BLaER1 treated with 17β-estradiol and CSF1 and Interleukin-3, amounts not matched to agents 10 nM and 100 nM (cell line): Measurements from ENCODE around the gene CFAP46.
A peak's percentile ranks its signal among the peaks of the same experiment; 100 is the strongest.
"Not testable (repeated sequence)": the region's sequence is repeated elsewhere in the genome, so short reads cannot be mapped to it uniquely, and the experiment has no call there.

Experiments
- H3K27ac ChIP-seq, 11 experiments: shearing (Covaris generic); formaldehyde crosslinking; 2 replicates each; pipeline ENCODE4 v1.8.1; 2022
- H3K27me3 ChIP-seq, 11 experiments: shearing (Covaris generic); formaldehyde crosslinking; 2 replicates each; pipeline ENCODE4 v1.8.1; 2022
- H3K36me3 ChIP-seq, 11 experiments: shearing (Covaris generic); formaldehyde crosslinking; 2 replicates each; pipeline ENCODE4 v1.8.1; 2022
- H3K4me1 ChIP-seq, 10 experiments: shearing (Covaris generic); formaldehyde crosslinking; 2 replicates each; pipeline ENCODE4 v1.8.1; 2022
- H3K4me2 ChIP-seq, 11 experiments: shearing (Covaris generic); formaldehyde crosslinking; 2 replicates each; pipeline ENCODE4 v1.8.1; 2022
- H3K4me3 ChIP-seq, 10 experiments: shearing (Covaris generic); formaldehyde crosslinking; 2 replicates each; pipeline ENCODE4 v1.8.1; 2022
- H3K9ac ChIP-seq, 11 experiments: shearing (Covaris generic); formaldehyde crosslinking; 2 replicates each; pipeline ENCODE4 v1.8.1; 2022
- H3K9me3 ChIP-seq, 11 experiments: shearing (Covaris generic); formaldehyde crosslinking; replicated peaks in 1 of 11; 2 replicates each; pipeline ENCODE4 v1.8.1; 2022
- H4K20me1 ChIP-seq, 11 experiments: shearing (Covaris generic); formaldehyde crosslinking; 2 replicates each; pipeline ENCODE4 v1.8.1; 2022
- Cebpa-rat ChIP-seq, 11 experiments: shearing (Covaris generic); IDR thresholded peaks; 2 replicates each; pipeline ENCODE4 v1.8.1; 2022

The CFAP46 gene

DNA sequence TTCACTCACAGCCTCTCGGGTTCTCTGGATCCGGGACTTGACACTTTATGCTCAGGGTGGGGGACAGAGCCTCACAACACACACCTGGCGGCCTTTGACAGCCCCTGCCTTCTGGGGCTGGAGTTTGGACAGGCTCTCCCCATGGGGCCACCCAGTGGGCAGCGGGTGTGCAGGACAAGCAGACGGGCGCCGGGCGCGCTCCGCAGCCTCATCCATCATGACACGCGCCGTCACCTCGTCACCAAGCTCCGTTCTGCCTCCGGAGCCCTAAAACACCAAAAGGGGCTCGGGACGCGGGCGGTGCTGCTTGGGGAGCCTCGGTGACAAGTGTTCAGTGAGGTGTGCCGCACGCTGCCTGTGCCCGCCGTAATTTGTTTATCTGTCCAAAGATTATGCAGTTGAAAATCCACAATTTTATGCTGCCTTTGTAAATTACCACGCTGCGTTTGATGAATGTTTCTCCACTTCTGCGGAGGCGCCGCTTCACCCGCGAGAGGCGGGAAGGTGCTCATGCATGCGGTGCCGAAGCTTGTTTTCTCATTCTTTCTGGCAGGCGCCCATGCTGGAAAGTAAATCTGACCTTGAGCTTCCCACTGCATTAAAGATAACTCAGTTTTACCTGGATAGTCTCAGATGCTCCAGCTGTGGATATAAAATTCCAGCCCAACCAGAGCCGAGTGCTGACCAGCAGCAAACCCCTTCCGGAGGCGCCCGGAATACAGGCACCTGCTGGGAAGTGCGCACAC is 162.6 kb downstream of the CFAP46 start:
- no peak overlapping the region for H3K4me3 ChIP-seq
- H3K9ac ChIP-seq = 0 out of 22 replicates have a peak overlapping the region, but pooled peaks of 1 of the 11 experiments have one; percentile 1
- peaks cover 0 to 58% (median 44%) of the 10 kb centered on the region in 11 experiments; a peak in 19 of 22 replicates for H4K20me1 ChIP-seq
- H3K27ac ChIP-seq = no peak overlapping the region
- H3K27me3 ChIP-seq = peaks cover 0 to 13% (median 0%) of the 10 kb centered on the region in 11 experiments; a peak in 4 of 22 replicates
- peaks cover 11 to 18% (median 15%) of the 10 kb centered on the region in 11 experiments for H3K9me3 ChIP-seq
- peaks cover 15 to 71% (median 34%) of the 10 kb centered on the region in 11 experiments; a peak in 21 of 22 replicates for H3K36me3 ChIP-seq
- H3K4me2 ChIP-seq = peak overlapping the region in 7 of 11 experiments; percentile 48 to 88 (median 80); a peak in 11 of 22 replicates
- TF ChIP-seq Cebpa-rat (IDR thresholded peaks at IDR 0.05) = no peak
- H3K4me1 ChIP-seq = peaks cover 0 to 52% (median 47%) of the 10 kb centered on the region in 10 experiments; a peak in 16 of 20 replicates

DNA sequence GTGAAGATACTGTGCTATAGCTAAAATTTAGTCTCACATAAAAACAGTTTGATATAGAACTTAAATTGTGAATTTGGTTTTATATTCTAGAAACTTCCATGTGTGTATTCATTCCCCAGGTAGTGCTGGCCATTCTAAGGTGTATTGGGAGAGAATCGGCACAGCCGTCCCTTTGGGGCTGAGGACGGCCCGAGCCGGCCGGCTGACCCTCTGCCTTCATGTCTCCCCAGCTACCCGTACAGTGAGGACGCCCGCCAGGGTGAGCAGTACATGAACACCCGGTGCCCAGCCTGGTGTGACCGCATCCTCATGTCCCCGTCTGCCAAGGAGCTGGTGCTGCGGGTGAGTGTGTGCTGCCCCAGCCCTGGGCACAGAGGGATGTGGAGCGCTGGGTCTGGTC is 164.9 kb downstream of the CFAP46 start:
- no peak for TF ChIP-seq Cebpa-rat (IDR thresholded peaks at IDR 0.05)
- no peak overlapping the region for H3K27ac ChIP-seq
- peaks cover 0 to 20% (median 0%) of the 10 kb centered on the region in 11 experiments; a peak in 4 of 22 replicates for H3K27me3 ChIP-seq
- H3K9ac ChIP-seq = no peak overlapping the region
- peaks cover 6 to 64% (median 58%) of the 10 kb centered on the region in 10 experiments for H3K4me1 ChIP-seq
- H3K9me3 ChIP-seq = peaks cover 0 to 10% (median 4%) of the 10 kb centered on the region in 11 experiments; a peak in 11 of 22 replicates
- H4K20me1 ChIP-seq = peaks cover 0 to 72% (median 51%) of the 10 kb centered on the region in 11 experiments; a peak in 19 of 22 replicates
- peaks cover 6 to 52% (median 14%) of the 10 kb centered on the region in 11 experiments; a peak in 19 of 22 replicates for H3K36me3 ChIP-seq
- H3K4me2 ChIP-seq = peak overlapping the region in 9 of 11 experiments; percentile 26 to 88 (median 65); a peak in 15 of 22 replicates
- no peak overlapping the region for H3K4me3 ChIP-seq

DNA sequence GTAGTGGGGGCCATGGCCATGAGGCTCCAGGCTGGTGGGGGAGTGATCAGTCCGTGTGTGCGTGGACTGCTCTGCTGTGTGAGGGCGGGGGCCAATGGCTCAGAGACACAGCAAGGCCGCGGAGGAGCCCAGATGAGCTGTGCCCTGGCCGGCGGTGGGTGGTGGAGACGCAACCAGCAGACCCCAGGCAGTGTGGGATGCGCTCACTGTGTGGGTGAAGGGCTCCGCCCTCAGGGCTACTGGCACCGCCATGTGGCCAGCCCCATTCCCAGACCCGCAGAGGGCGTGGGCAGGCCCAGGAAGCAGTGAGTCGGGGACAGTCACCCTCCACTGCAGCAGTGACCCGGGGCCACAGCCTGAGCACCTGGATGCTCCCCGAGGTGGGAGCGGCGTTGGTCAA is 165.5 kb downstream of the CFAP46 start:
- H3K4me1 ChIP-seq = peaks cover 6 to 64% (median 58%) of the 10 kb centered on the region in 10 experiments
- peak overlapping the region in 8 of 11 experiments; percentile 32 to 88 (median 70); a peak in 14 of 22 replicates for H3K4me2 ChIP-seq
- H3K9ac ChIP-seq = no peak overlapping the region
- peaks cover 0 to 72% (median 51%) of the 10 kb centered on the region in 11 experiments; a peak in 19 of 22 replicates for H4K20me1 ChIP-seq
- no peak overlapping the region for H3K4me3 ChIP-seq
- peaks cover 0 to 10% (median 4%) of the 10 kb centered on the region in 11 experiments; a peak in 11 of 22 replicates for H3K9me3 ChIP-seq
- no peak overlapping the region for H3K27ac ChIP-seq
- no peak for TF ChIP-seq Cebpa-rat (IDR thresholded peaks at IDR 0.05)
- H3K27me3 ChIP-seq = peaks cover 0 to 20% (median 0%) of the 10 kb centered on the region in 11 experiments; a peak in 4 of 22 replicates
- peaks cover 4 to 46% (median 9%) of the 10 kb centered on the region in 11 experiments; a peak in 19 of 22 replicates for H3K36me3 ChIP-seq

DNA sequence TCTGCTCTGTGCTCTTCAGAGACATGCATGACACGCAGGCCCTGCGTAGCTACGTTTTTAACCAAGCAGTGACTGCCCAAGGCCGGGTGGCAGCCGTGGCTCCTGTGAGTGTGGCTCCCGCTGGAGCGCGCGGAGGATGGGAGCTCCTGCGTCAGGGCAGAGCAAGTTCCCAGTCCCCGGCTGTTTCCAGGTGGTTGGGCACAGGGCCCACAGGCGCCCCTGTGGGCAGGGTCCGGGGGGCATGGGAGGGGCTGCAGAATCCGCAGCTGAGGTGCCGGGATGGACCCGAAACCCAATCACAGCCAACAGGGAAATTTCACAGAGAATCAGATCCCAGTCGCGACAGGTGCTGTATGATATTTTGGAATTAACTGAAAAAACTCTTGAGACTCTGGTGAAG is 166.2 kb downstream of the CFAP46 start:
- peak overlapping the region in 8 of 11 experiments; percentile 54 to 88 (median 74); a peak in 15 of 22 replicates for H3K4me2 ChIP-seq
- peaks cover 0 to 20% (median 0%) of the 10 kb centered on the region in 11 experiments; a peak in 4 of 22 replicates for H3K27me3 ChIP-seq
- H3K9me3 ChIP-seq = peaks cover 3 to 14% (median 8%) of the 10 kb centered on the region in 11 experiments; a peak in 17 of 22 replicates
- no peak overlapping the region for H3K4me3 ChIP-seq
- H3K27ac ChIP-seq = 0 out of 22 replicates have a peak overlapping the region, but pooled peaks of 1 of the 11 experiments have one; percentile 8
- H3K36me3 ChIP-seq = peaks cover 0 to 43% (median 5%) of the 10 kb centered on the region in 11 experiments; a peak in 13 of 22 replicates
- no peak for TF ChIP-seq Cebpa-rat (IDR thresholded peaks at IDR 0.05)
- H3K9ac ChIP-seq = peak overlapping the region in 1 of 11 experiments; percentile 6; a peak in 1 of 22 replicates
- H4K20me1 ChIP-seq = peaks cover 0 to 68% (median 51%) of the 10 kb centered on the region in 11 experiments; a peak in 19 of 22 replicates
- peaks cover 6 to 64% (median 58%) of the 10 kb centered on the region in 10 experiments for H3K4me1 ChIP-seq

DNA sequence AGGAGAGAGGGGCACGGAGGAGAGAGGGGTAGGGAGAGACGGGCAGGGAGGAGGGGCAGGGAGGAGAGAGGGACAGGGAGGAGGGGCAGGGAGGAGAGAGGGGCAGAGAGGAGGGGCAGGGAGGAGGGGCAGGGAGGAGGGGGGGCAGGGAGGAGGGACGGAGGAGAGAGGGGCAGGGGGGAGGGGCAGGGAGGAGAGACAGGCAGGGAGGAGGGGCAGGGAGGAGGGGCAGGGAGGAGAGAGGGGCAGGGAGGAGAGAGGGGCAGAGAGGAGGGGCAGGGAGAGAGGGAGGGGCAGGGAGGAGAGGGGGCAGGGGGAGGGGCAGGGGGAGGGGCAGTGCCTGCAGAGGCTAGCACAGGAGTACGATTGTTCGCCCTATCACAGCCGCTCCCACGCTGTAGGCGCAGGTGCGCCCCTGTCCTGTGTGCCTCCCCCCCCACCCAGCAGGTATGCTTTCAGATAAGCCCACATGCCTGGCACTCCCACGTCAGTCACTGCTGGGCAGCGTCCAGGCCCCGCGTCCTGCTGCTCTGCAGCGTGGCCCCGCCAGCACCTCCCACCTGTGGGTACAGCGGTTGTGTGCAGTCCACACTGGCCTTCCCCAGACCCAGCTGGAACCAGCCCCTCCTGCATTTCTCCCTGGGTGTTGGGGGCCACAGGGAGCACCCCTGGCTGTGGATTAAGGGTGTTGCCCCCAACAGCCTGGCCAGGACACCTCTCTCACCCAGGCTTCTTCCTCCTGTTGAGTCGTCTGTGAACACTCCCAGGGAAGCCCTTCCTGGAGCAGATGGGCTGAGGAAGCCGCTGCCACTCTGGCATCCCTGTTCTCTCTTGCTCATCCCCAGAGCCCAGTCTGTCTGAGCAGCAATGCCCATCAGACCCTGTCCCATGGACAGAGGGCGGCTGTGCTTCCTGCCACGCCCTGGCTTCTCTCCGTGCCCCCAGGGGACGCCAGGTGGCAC is 167.2 kb downstream of the CFAP46 start:
- Histone ChIP-seq H3K9me3 (peaks cover 5 to 18% (median 10%) of the 10 kb centered on the region in 11 experiments; a peak in 17 of 22 replicates), H3K36me3 (peaks cover 0 to 50% (median 7%) of the 10 kb centered on the region in 11 experiments; a peak in 14 of 22 replicates), H3K4me2 (peak overlapping the region in 8 of 11 experiments; percentile 54 to 88 (median 74); a peak in 17 of 22 replicates)

DNA sequence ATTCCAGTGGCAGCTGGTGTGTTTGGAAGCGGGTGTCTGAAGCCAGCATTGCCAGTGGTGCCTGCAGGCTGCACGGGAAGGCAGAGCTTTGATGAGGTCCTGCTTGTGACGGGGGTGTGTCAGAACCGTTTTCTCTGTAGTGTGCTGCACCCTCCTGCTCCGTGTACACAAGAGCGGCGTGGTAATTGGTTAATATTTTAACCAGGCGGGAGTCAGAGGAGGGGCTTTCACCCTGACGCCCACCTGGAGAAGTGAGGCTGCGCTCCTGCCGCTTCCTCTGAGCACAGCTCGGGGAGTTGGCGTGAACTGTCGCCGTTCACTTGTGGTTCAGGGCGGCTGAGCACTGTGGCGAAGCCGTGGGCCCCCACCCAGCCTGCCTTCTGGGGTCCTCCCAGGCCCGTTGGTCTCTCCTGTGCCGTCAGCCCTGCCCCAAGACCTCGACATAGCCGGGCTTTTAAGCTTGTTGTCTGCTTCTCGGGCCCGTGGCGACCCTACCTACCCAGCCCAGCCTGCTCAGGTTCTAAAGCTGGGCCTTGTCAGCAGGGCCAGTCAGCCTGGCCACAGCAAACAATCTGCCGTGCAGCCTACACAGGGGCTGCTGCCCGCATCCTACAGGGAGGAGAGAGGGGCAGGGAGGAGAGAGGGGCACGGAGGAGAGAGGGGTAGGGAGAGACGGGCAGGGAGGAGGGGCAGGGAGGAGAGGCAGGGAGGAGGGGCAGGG is 168.0 kb downstream of the CFAP46 start:
- H3K4me1 ChIP-seq = peaks cover 6 to 56% (median 53%) of the 10 kb centered on the region in 10 experiments
- H3K9ac ChIP-seq = peak overlapping the region in 9 of 11 experiments; percentile 12 to 67 (median 48); a peak in 10 of 22 replicates
- peaks cover 0 to 20% (median 0%) of the 10 kb centered on the region in 11 experiments; a peak in 4 of 22 replicates for H3K27me3 ChIP-seq
- peaks cover 1 to 48% (median 6%) of the 10 kb centered on the region in 11 experiments; a peak in 17 of 22 replicates for H3K36me3 ChIP-seq
- no peak for TF ChIP-seq Cebpa-rat (IDR thresholded peaks at IDR 0.05)
- H3K9me3 ChIP-seq = peaks cover 5 to 22% (median 10%) of the 10 kb centered on the region in 11 experiments; a peak in 18 of 22 replicates
- H4K20me1 ChIP-seq = peaks cover 0 to 55% (median 39%) of the 10 kb centered on the region in 11 experiments; a peak in 19 of 22 replicates
- H3K27ac ChIP-seq = peak overlapping the region in 4 of 11 experiments; percentile 12 to 59 (median 41); a peak in 4 of 22 replicates
- no peak overlapping the region for H3K4me3 ChIP-seq
- peak overlapping the region; percentile 41 to 84 (median 67); a peak in 21 of 22 replicates for H3K4me2 ChIP-seq

More for the DNA sequence above, 167.2 kb downstream of the CFAP46 start:
- Histone ChIP-seq H3K27ac (0 out of 22 replicates have a peak overlapping the region, but pooled peaks of 1 of the 11 experiments have one; percentile 8), H3K4me3 (no peak overlapping the region), H3K27me3 (peaks cover 0 to 20% (median 0%) of the 10 kb centered on the region in 11 experiments; a peak in 4 of 22 replicates), H3K4me1 (peaks cover 6 to 64% (median 58%) of the 10 kb centered on the region in 10 experiments), H3K9ac (peak overlapping the region in 3 of 11 experiments; percentile 6 to 27 (median 21); a peak in 3 of 22 replicates), H4K20me1 (peaks cover 0 to 63% (median 47%) of the 10 kb centered on the region in 11 experiments; a peak in 19 of 22 replicates)
- no peak for TF ChIP-seq Cebpa-rat (IDR thresholded peaks at IDR 0.05)

DNA sequence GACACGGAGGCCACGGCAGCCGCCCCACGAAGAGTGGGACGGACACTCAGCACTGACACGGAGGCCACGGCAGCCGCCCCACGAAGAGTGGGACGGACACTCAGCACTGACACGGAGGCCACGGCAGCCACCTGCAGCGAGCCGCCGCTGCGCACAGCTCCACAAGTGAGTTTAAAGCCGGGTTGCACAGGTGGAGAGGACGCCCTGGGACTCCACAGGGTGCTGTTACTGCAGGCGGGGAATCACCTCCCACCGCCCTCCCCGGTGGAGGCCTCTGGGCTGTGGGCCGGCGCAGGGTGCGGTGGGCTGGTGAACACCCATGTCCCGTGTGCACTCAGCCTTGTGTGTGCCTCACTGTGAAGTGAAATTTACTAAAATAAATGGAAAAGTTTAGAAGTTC is 169.6 kb downstream of the CFAP46 start:
- not testable (repeated sequence) for H3K27ac ChIP-seq, H3K9ac ChIP-seq, H3K4me2 ChIP-seq, H3K4me3 ChIP-seq
- peaks cover 0 to 20% (median 0%) of the 10 kb centered on the region in 11 experiments; a peak in 4 of 22 replicates for H3K27me3 ChIP-seq
- peaks cover 0 to 41% (median 27%) of the 10 kb centered on the region in 11 experiments; a peak in 17 of 22 replicates for H4K20me1 ChIP-seq
- H3K4me1 ChIP-seq = peaks cover 6 to 41% (median 38%) of the 10 kb centered on the region in 10 experiments
- peaks cover 20 to 37% (median 26%) of the 10 kb centered on the region in 11 experiments; a peak in 20 of 22 replicates for H3K9me3 ChIP-seq
- peaks cover 14 to 51% (median 22%) of the 10 kb centered on the region in 11 experiments for H3K36me3 ChIP-seq
